ENCODE results near the gene IP6K1.

The IP6K1 gene

DNA sequence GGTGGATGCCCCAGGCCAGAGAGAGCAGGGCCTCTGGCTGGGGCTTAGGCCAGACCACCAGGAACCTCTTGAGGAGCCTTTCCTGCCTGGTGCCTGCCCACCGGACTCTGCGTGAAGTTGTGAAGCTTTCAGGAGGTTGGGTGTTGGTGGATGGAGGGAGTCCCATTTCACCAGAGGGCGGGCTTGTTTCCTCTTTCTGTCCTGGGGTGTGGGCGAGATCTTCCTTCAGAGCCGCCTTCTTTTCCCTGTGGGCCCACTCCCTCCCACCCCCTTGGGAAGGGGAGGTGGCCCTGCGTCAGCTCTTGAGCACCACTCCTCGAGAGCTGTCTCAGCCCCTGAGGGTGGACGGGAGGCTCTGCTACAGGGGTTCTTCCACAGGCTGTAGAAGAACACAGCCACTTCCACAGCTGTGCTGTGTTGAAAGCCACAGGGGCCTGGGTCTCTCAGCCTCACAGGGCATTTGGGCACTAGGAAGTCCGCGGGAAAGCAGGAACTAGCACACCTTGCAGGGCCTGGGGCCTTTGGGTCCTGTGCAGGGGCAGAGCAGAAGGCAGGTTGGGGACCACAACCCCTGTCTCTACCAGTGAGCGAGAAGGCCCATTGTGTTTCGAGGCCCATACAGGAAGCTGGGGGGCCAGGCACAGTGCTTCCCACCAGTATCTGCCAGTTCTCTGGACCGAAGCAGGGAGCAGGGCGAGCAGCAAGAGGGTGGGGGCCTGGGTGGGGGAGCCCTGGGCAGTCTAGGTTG is 69.0 kb downstream of the IP6K1 start:
- no peak overlapping the region for H3K4me3 ChIP-seq (ENCODE audit: low read length)
- DNase-seq (ENCODE audit: low read depth, low spot score): no peak

DNA sequence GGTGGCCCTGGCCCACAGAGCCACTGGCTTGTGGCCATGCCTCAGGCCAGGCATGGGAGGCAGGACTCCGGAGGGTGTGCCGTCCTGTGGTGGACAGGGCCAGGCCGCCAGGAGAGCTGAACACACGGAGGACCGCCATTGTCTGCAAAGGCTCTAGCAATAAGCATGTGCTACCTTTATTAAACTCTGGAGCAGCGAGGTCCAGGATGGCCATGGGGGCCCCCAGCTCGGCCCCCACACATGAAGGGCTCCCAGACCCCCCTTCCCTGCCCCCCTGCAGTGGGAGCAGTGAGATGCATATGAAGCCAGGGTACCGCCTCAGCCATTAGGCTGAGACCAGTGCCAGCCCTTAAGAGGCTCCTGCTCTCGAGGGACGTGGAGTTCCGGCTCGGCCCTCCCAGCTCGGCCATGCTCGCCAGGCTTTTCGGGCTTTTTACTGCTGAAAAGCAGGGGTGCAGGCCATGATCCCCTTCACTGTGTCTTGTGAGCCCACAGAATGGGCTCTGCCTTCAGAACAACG is 69.6 kb downstream of the IP6K1 start:
- no peak overlapping the region for H3K4me3 ChIP-seq (ENCODE audit: low read length)
- no peak for DNase-seq (ENCODE audit: low read depth, low spot score)

DNA sequence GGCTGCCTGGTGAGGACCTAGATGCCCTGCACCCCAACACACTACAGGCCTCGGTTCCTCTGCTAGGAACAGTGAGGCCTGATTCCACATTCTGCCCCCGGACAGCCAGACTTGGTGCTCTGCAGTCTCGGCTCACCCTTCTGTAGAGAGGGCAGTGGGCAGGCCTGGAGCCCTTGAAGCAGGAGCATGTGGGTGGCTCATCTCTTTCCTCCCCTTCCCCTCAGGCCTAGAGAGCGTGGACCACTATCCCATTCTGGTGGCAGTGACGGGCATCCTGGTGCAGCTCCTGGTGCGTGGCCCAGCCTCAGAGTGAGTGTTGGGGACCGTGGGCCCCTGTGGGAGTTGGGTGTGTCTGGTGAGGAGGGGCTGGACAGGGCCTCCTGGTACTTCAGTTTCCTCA is 70.2 kb downstream of the IP6K1 start:
- DNase-seq (ENCODE audit: low read depth, low spot score): no peak
- no peak overlapping the region for H3K4me3 ChIP-seq (ENCODE audit: low read length)

DNA sequence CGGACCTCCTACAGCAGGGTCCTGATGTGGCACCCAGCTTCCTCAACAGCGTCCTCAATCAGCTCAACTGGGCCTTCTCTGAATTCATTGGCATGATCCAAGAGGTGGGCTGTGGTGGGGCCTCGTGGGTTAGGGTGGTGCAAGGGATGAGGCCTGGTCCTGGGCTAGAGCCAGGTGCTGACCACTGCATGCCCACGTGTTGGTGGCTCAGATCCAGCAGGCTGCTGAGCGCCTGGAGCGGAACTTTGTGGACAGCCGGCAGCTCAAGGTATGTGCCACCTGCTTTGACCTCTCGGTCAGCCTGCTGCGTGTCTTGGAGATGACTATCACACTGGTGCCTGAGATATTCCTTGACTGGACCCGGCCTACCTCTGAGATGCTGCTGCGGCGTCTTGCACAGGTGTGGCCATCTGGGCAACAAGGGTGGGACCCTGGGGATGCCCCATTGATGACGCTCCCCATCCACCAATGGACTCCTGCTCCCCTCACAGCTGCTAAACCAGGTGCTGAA is 70.7 kb downstream of the IP6K1 start:
- no peak for DNase-seq (ENCODE audit: low read depth, low spot score)

DNA sequence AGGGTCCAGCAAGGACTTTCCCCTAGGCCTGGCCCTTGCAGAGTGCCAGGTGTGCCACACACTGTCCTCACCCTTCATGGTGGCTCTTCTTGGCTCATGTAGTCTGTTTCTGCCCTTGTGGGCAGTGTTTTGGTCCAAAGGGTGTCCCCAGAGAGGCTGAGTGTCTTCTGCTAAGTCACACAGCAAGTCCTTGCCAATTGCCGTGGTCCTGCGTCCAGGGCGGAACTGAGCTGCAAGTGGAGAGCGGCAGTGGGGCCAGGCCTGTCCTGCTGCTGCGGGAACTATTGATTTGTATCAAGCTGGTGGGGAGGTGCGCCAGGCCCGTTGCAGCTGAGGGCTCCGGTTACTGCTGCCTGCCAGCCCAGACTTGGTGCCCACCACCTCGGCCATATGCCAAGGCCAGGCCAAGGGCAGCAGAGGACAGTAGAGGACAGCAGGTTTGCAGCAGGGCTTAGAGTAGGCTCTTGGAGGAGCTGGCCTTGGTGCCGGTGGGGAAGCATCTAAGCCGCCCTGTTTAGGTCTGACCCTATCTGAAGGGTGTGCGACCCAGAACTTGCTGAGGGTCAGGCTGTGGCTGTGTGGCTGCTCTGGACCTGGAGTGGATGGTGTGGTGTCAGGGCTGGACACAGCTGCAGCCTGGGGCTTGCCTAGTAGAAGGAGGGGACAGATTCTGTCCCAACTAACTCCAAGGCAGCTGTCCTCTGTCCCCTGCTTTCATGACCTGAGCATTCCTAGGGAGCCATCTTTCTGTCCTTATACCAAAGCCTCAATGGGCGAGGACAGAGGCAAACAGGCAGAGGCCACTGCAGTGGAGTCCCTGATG is 71.4 kb downstream of the IP6K1 start:
- no peak for DNase-seq (ENCODE audit: low read depth, low spot score)
- H3K4me3 ChIP-seq (ENCODE audit: low read length): no peak overlapping the region

More for the DNA sequence above, 70.7 kb downstream of the IP6K1 start:
- H3K4me3 ChIP-seq (ENCODE audit: low read length): no peak overlapping the region

DNA sequence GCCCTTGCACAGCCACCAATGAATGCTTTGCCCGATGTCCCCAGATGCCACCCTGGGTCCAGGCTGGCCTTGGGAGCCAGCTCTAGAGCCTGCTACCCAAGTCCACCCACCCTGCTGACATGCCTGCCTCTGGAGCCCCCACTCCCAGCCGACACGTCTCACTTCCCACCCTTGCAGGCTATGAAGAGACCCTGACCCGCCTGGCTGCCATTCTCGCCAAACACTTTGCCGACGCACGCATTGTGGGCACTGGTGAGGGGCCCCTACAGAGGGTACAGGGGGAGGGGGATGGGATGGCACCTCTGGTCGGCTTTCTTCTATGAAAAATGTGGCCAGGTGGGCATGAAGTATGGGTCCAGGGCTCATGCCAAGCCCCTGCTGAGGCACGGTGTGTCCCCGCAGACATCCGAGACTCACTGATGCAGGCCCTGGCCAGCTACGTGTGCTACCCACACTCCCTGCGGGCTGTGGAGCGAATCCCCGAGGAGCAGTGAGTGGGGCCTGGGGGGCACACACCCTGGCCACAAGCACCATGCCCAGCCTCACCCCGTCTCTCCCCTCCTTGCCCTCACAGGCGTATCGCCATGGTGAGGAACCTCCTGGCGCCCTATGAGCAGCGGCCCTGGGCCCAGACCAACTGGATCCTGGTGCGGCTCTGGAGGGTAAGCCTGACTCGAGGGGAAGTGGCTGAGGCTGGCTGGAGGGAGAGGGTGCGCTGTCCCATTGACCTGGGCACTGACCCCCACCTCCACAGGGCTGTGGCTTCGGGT is 72.8 kb downstream of the IP6K1 start:
- H3K4me3 ChIP-seq (ENCODE audit: low read length): no peak overlapping the region
- no peak for DNase-seq (ENCODE audit: low read depth, low spot score)

DNA sequence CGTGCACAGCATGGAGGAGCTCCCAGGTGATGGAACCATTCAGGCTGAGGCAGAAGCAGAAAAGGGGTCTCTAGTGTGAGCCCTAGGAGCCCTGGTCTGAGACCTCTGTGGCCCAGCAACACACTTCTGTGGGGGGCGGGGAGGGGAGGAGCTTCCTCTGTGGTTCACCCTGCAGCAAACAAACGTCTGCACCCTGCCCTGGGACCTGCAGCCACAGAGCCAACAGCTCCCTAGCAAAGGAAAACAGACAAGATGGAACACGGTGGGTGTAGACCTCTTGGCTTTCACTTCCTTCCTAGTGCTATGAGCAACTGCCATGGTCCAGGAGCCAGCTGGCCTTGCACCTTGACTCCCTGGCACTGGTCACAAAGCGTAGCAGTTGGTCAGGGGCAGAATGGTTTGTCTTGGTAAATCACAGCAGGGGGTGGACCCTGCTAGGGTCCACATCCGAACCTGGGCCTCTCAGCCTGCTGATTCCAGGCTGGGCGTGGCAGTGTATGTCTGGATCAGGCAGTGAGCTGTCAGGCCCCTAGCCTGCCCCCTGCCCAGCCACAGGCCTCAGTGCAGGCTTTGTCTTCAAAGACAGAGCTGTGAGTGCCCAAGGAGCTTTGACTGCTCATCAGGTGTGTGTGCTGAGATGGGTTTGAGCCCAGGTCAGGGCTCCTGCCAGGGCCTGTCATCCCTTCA is 73.6 kb downstream of the IP6K1 start:
- H3K4me3 ChIP-seq (ENCODE audit: low read length): peak overlapping the region; percentile 39
- DNase-seq (ENCODE audit: low read depth, low spot score): peak; percentile 85

DNA sequence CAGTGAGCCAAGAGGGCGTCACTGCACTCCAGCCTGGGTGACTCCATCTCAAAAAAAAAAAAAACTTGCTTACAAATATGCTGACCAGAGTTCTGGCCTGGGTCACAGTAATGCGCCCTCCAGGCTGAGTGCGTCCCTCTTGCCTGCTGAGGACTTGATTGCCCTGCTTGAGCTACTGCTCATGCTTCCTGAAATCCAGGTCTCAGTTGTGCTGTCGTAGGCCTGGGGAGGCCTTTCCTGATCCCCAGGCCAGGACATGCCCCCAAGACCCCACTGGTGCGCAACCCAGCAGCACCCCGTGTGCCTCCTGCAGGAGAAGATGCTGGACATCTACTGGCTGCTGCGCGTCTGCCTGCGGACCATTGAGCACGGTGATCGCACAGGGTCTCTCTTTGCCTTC is 74.2 kb downstream of the IP6K1 start:
- no peak for DNase-seq (ENCODE audit: low read depth, low spot score)
- peak overlapping the region; percentile 39 for H3K4me3 ChIP-seq (ENCODE audit: low read length)

DNA sequence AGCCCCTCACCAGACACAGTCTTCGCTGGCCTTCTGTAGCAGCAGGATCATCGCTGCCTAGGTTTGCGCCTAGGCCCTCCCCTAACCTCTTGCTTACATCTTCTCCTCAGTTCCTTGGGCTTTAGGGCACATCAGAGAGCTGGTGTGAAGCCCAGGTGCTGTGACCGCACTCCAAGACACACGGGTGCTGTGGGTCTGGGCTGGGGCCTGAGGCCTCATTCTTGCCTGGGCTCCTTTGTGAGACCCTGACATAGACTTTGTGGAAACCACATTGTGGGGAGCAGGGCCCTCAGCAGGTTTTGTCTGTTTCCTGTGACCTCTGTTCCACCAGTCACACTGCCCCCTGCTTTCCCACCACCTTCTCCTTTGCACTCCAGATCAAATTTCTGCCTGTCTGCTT is 74.9 kb downstream of the IP6K1 start:
- peak overlapping the region; percentile 16 for H3K4me3 ChIP-seq (ENCODE audit: low read length)
- DNase-seq (ENCODE audit: low read depth, low spot score): peak; percentile 89

DNA sequence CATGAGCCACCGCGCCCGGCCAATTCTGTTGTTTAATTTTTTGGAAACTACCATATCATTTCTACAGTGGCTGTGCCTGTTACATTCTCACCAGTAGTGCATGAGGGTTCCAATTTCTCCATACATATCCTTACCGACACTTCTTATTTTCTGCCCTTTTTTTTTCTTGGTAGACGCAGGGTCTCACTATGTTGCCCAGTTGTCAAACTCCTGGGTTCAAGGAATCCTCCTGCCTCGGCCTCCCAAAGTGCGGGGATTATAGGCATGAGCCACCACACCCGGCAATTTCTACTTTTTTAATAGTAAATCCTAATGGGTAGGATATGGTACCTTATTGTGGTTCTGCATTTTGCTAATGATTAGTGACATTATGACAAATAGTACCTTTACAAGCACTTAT is 76.5 kb downstream of the IP6K1 start:
- no peak overlapping the region for H3K4me3 ChIP-seq (ENCODE audit: low read length)
- no peak for DNase-seq (ENCODE audit: low read depth, low spot score)

DNA sequence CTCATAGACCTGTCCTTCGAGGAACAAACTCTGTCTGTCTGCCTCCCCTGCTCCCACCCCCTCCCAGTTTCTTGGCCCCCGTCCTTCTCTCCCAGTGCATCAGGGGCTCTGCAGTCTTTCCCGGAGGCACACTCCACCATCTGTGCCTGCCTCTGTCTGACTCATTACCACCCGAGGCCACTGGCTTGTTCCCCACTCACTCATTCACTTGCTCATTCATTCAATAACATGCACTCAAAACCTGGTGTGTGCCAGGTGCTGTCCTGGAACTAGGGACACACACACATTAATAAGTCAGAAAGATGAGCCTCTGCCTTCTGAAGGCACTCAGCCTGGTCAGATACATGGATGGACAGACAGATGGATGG is 79.2 kb downstream of the IP6K1 start:
- DNase-seq (ENCODE audit: low read depth, low spot score): no peak
- H3K4me3 ChIP-seq (ENCODE audit: low read length): no peak overlapping the region

DNA sequence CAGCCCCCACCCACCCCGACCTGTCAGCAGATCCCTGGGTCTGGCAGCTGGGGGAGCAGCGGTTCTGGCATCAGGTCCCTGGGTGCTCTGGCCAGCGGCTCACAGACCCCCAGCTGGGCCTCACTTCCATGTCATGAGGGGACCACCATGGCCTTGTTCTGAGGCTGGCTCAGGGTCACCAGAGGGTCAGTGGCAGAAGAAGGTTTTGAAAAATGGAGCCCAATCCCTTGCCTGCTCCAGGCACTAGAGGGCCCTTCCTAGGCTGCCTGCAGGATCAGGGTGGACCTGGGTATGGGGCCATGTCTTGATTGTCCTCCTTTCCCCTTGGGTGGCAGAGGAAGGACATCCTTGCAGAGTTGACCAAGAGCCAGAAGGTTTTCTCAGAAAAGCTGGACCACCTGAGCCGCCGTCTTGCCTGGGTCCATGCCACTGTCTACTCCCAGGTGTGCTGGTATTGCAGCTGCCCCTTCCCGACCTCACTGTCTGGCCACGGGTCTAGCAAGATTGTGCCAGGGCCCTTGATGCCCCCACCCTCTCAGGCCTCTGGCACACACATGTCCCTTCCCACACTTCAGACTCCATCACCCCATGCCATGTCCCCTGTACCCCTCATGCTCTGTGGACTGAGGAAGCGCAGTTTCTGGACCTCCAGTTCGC is 79.8 kb downstream of the IP6K1 start:
- no peak overlapping the region for H3K4me3 ChIP-seq (ENCODE audit: low read length)
- no peak for DNase-seq (ENCODE audit: low read depth, low spot score)

DNA sequence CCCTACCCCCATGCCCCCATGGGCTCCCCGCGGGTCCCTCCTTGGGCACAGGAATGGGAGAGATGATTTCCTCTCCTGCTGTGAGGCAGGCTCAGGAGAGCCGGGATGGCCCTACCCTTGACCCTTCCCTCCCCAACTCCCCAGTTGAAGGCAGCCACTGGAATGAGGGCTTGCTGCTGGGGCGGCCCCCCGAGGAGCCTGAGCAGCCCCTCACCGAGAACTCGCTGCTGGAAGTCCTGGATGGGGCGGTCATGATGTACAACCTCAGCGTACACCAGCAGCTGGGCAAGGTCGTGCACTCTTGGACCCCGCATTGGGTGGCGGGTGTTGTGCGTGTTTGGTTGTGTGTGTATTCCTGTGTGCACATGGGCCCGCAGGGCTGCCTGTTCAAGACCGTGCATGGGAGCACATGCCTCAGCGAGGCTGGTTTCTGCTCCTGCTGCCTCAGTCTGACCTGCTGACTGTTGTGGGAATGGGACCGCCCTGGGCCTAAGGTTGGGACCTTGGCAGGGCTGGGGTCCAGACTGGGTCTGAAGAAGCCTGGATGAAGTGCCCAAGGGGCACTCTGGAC is 80.9 kb downstream of the IP6K1 start:
- H3K4me3 ChIP-seq (ENCODE audit: low read length): no peak overlapping the region
- DNase-seq (ENCODE audit: low read depth, low spot score): no peak

DNA sequence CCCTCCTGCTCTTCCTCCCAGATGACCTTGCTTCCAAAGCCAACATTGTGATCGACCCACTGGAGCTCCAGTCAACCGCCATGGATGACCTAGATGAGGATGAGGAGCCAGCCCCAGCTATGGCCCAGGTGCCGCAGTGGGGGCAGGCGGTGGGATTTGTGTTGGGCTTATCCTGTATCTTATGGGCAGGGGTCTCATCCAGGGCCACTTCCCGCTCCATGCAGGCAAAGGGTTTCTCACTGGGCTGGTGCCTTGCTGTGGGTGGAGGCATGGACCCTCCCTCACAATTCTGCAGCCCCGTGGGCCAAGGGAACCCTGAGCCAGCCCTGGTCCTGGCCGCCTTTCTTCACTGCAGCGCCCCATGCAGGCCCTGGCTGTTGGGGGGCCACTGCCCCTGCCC is 81.7 kb downstream of the IP6K1 start:
- H3K4me3 ChIP-seq (ENCODE audit: low read length): no peak overlapping the region
- no peak for DNase-seq (ENCODE audit: low read depth, low spot score)

DNA sequence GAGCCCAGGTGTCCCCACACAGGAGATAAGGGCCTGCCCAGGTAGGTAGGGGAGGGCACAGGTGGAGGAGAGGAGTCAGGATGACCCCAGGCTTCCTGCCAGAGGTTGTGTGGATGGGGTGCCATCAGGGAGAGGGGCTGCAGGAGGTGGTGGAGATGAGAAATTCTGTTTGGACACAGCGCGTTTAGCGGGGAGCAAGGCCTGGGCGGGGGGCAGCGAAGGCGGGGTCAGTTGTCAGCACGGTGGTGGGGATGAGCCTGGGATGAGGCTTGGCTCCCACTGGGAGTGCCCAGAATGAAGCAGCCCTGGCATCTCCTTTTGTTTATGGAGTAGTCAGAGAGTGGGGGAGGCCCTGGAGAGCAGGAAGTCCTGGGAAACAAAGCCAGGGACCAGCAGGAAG is 82.4 kb downstream of the IP6K1 start:
- H3K4me3 ChIP-seq (ENCODE audit: low read length): no peak overlapping the region
- no peak for DNase-seq (ENCODE audit: low read depth, low spot score)

DNA sequence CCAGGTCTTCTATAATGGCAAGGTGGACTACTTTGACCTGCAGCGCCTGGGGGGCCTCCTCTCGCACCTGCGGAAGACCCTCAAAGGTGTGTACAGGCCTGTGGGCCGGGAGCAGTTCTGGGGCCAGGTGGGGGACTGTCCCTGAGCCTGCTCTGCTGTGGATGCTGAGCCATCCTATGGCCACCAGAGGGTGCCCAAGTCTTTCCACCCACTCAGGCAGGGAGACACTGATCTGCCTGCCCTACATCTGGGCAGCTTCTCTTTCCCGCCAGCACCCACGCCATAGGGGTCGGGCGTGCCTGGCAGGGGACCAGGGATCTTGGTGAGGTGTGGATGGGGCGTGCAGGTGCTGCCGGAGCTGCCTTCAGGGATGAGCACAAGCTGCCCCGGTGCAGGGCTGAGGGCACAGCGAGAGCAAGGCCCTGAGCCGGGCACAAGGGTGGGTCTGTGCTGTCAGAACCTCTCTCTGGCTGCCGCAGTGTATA is 82.9 kb downstream of the IP6K1 start:
- H3K4me3 ChIP-seq (ENCODE audit: low read length): no peak overlapping the region
- peak; percentile 54 for DNase-seq (ENCODE audit: low read depth, low spot score)

DNA sequence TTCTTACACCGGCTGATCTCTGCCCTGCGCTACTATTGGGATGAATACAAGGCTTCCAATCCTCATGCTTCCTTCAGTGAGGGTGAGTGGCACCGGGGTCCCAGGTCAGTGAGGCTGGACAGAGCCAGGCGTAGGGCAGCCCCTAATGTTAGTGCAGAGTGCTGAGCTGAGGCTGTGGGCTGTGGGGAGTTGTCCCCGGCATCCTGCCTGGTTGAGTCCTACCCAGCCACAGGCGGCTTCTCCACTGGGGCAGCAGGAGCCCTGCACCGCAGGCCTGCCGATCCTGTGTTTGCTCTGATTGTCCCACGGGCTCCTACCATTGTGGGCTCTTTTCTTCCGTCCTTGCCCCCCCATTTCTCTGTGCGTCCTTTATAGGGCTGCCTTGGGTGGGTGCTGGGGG is 83.7 kb downstream of the IP6K1 start:
- no peak for DNase-seq (ENCODE audit: low read depth, low spot score)
- H3K4me3 ChIP-seq (ENCODE audit: low read length): no peak overlapping the region
